ENCODE results near the gene H19. TPM values are rescaled to one million over a fixed set of nuclear protein-coding genes. Genes with fewer than 3 reads are reported as not detected.

The H19 gene
- 1,600 TPM for polyA plus RNA-seq (2013, experiment 1 of 2)
- polyA plus RNA-seq (2013, experiment 2 of 2), result 1,515 TPM

GRCh38 chr11:1997755-1998154 is at the start of gene H19:
TSS of gene H19 (minus strand) at chr11:1997842.
- DNase-seq, result no peak
- Histone ChIP-seq H2AK5ac (ENCODE audit: low read length, severe bottlenecking) (no peak within 1 kb of the TSS), H3K4me1 (ENCODE audit: control insufficient read depth, insufficient read depth, low read depth, low read length) (peaks cover 1% of the 10 kb centered on the region), H3K36me3 (ENCODE audit: control insufficient read depth in 1 of 2, insufficient read depth in 2 of 2, low read depth in 1 of 2, low read length in 2 of 2) (no peaks in the 10 kb centered on the region), H3K4me2 (ENCODE audit: low read length, poor library complexity, severe bottlenecking) (no peak within 1 kb of the TSS), H3K23ac (ENCODE audit: low read length in 2 of 2) (no peak within 1 kb of the TSS), H3K4ac (ENCODE audit: low read depth in 1 of 2, low read length in 2 of 2) (no peak within 1 kb of the TSS), H3K27ac (ENCODE audit: low read length, poor library complexity, severe bottlenecking) (no peak within 1 kb of the TSS), H3K14ac (ENCODE audit: low read length in 2 of 2) (no peak within 1 kb of the TSS), H3K4me3 (ENCODE audit: insufficient read depth in 1 of 2, low read depth in 1 of 2, low read length in 2 of 2) (no peak within 1 kb of the TSS), H4K91ac (ENCODE audit: low read length) (no peak within 1 kb of the TSS), H2BK120ac (ENCODE audit: low read depth, low read length) (no peak within 1 kb of the TSS), H2BK15ac (ENCODE audit: low read depth, poor library complexity, severe bottlenecking) (no peak within 1 kb of the TSS), H3K27me3 (ENCODE audit: control insufficient read depth in 1 of 2, insufficient read depth in 1 of 2, low read length in 2 of 2) (no peaks in the 10 kb centered on the region), H3K79me1 (replicated peaks; ENCODE audit: low read length, poor library complexity, severe bottlenecking) (no peaks in the 10 kb centered on the region), H3K18ac (ENCODE audit: low read depth in 1 of 2, low read length in 2 of 2) (no peak within 1 kb of the TSS), H2BK12ac (ENCODE audit: low read length in 2 of 2) (no peak within 1 kb of the TSS), H3K9ac (ENCODE audit: low read length) (no peak within 1 kb of the TSS), H2BK5ac (ENCODE audit: low read depth, low read length, poor library complexity, severe bottlenecking) (no peak within 1 kb of the TSS), H3K9me3 (ENCODE audit: control insufficient read depth, low read length) (no peaks in the 10 kb centered on the region), H4K8ac (ENCODE audit: low read length) (no peak within 1 kb of the TSS), H2AFZ (ENCODE audit: low read depth, low read length) (no peak within 1 kb of the TSS)
- WGBS, result no CpG with 5 or more reads among the region's 14 CpGs

- WGBS, result 69% methylated on average over 2 of the region's 2 CpGs
- H3K9me3 ChIP-seq (ENCODE audit: control insufficient read depth, low read length), result no peaks in the 10 kb centered on the region
- no peak overlapping the region for H3K23ac ChIP-seq (ENCODE audit: low read length in 2 of 2)
- no peak overlapping the region for H3K4ac ChIP-seq (ENCODE audit: low read depth in 1 of 2, low read length in 2 of 2)
- no peak overlapping the region for H3K4me2 ChIP-seq (ENCODE audit: low read length, poor library complexity, severe bottlenecking)
- no peak for DNase-seq
- H4K8ac ChIP-seq (ENCODE audit: low read length), result no peak overlapping the region
- no peak overlapping the region for H2AK5ac ChIP-seq (ENCODE audit: low read length, severe bottlenecking)
- no peaks in the 10 kb centered on the region for H3K4me1 ChIP-seq (ENCODE audit: control insufficient read depth, insufficient read depth, low read depth, low read length)
- H3K27ac ChIP-seq (ENCODE audit: low read length, poor library complexity, severe bottlenecking), result no peak overlapping the region
- no peak overlapping the region for H4K91ac ChIP-seq (ENCODE audit: low read length)
- H2BK12ac ChIP-seq (ENCODE audit: low read length in 2 of 2), result no peak overlapping the region
- no peaks in the 10 kb centered on the region for H3K36me3 ChIP-seq (ENCODE audit: control insufficient read depth in 1 of 2, insufficient read depth in 2 of 2, low read depth in 1 of 2, low read length in 2 of 2)
- H3K27me3 ChIP-seq (ENCODE audit: control insufficient read depth in 1 of 2, insufficient read depth in 1 of 2, low read length in 2 of 2), result peaks cover 0 to 23% of the 10 kb centered on the region in 2 experiments
- H3K14ac ChIP-seq (ENCODE audit: low read length in 2 of 2), result no peak overlapping the region
- no peak overlapping the region for H3K18ac ChIP-seq (ENCODE audit: low read depth in 1 of 2, low read length in 2 of 2)
- H2AFZ ChIP-seq (ENCODE audit: low read depth, low read length), result no peak overlapping the region
- no peak overlapping the region for H3K4me3 ChIP-seq (ENCODE audit: insufficient read depth in 1 of 2, low read depth in 1 of 2, low read length in 2 of 2)
- no peaks in the 10 kb centered on the region for H3K79me1 ChIP-seq (replicated peaks; ENCODE audit: low read length, poor library complexity, severe bottlenecking)
- H2BK5ac ChIP-seq (ENCODE audit: low read depth, low read length, poor library complexity, severe bottlenecking), result no peak overlapping the region
- no peak overlapping the region for H3K9ac ChIP-seq (ENCODE audit: low read length)
- no peak overlapping the region for H2BK120ac ChIP-seq (ENCODE audit: low read depth, low read length)
- no peak overlapping the region for H2BK15ac ChIP-seq (ENCODE audit: low read depth, poor library complexity, severe bottlenecking)
Measured at GRCh38 chr11:2041963-2042362, 44.3 kb upstream of the H19 start.

- Histone ChIP-seq H2BK5ac (ENCODE audit: low read depth, low read length, poor library complexity, severe bottlenecking) (no peak overlapping the region), H3K27ac (ENCODE audit: low read length, poor library complexity, severe bottlenecking) (no peak overlapping the region), H3K27me3 (ENCODE audit: control insufficient read depth in 1 of 2, insufficient read depth in 1 of 2, low read length in 2 of 2) (peaks cover 0 to 16% of the 10 kb centered on the region in 2 experiments), H4K8ac (ENCODE audit: low read length) (no peak overlapping the region), H2AK5ac (ENCODE audit: low read length, severe bottlenecking) (no peak overlapping the region), H3K4me2 (ENCODE audit: low read length, poor library complexity, severe bottlenecking) (no peak overlapping the region), H3K14ac (ENCODE audit: low read length in 2 of 2) (no peak overlapping the region), H2AFZ (ENCODE audit: low read depth, low read length) (no peak overlapping the region), H2BK15ac (ENCODE audit: low read depth, poor library complexity, severe bottlenecking) (no peak overlapping the region), H3K4ac (ENCODE audit: low read depth in 1 of 2, low read length in 2 of 2) (no peak overlapping the region), H2BK12ac (ENCODE audit: low read length in 2 of 2) (no peak overlapping the region), H3K9me3 (ENCODE audit: control insufficient read depth, low read length) (no peaks in the 10 kb centered on the region), H3K4me1 (ENCODE audit: control insufficient read depth, insufficient read depth, low read depth, low read length) (no peaks in the 10 kb centered on the region), H3K4me3 (ENCODE audit: insufficient read depth in 1 of 2, low read depth in 1 of 2, low read length in 2 of 2) (no peak overlapping the region), H2BK120ac (ENCODE audit: low read depth, low read length) (no peak overlapping the region), H3K18ac (ENCODE audit: low read depth in 1 of 2, low read length in 2 of 2) (no peak overlapping the region), H3K23ac (ENCODE audit: low read length in 2 of 2) (no peak overlapping the region), H3K79me1 (replicated peaks; ENCODE audit: low read length, poor library complexity, severe bottlenecking) (no peaks in the 10 kb centered on the region), H3K9ac (ENCODE audit: low read length) (no peak overlapping the region), H3K36me3 (ENCODE audit: control insufficient read depth in 1 of 2, insufficient read depth in 2 of 2, low read depth in 1 of 2, low read length in 2 of 2) (no peaks in the 10 kb centered on the region), H4K91ac (ENCODE audit: low read length) (no peak overlapping the region)
- DNase-seq, result no peak
- WGBS, result no CpG with 5 or more reads among the region's 7 CpGs
Measured at GRCh38 chr11:2041153-2041552, 43.5 kb upstream of the H19 start.

GRCh38 chr11:2039198-2039759 is 41.6 kb upstream of the H19 start:
- H3K18ac ChIP-seq (ENCODE audit: low read depth in 1 of 2, low read length in 2 of 2), result no peak overlapping the region
- H2BK15ac ChIP-seq (ENCODE audit: low read depth, poor library complexity, severe bottlenecking), result no peak overlapping the region
- no peak overlapping the region for H3K4ac ChIP-seq (ENCODE audit: low read depth in 1 of 2, low read length in 2 of 2)
- no peak overlapping the region for H3K9ac ChIP-seq (ENCODE audit: low read length)
- H3K4me3 ChIP-seq (ENCODE audit: insufficient read depth in 1 of 2, low read depth in 1 of 2, low read length in 2 of 2), result no peak overlapping the region
- no peak overlapping the region for H3K27ac ChIP-seq (ENCODE audit: low read length, poor library complexity, severe bottlenecking)
- no peak overlapping the region for H3K23ac ChIP-seq (ENCODE audit: low read length in 2 of 2)
- no peak overlapping the region for H2BK5ac ChIP-seq (ENCODE audit: low read depth, low read length, poor library complexity, severe bottlenecking)
- no peaks in the 10 kb centered on the region for H3K36me3 ChIP-seq (ENCODE audit: control insufficient read depth in 1 of 2, insufficient read depth in 2 of 2, low read depth in 1 of 2, low read length in 2 of 2)
- H2BK120ac ChIP-seq (ENCODE audit: low read depth, low read length), result no peak overlapping the region
- H3K27me3 ChIP-seq (ENCODE audit: control insufficient read depth in 1 of 2, insufficient read depth in 1 of 2, low read length in 2 of 2), result peaks cover 0 to 6% of the 10 kb centered on the region in 2 experiments
- H3K4me1 ChIP-seq (ENCODE audit: control insufficient read depth, insufficient read depth, low read depth, low read length), result no peaks in the 10 kb centered on the region
- no peak for DNase-seq
- no peak overlapping the region for H2AK5ac ChIP-seq (ENCODE audit: low read length, severe bottlenecking)
- H2AFZ ChIP-seq (ENCODE audit: low read depth, low read length), result no peak overlapping the region
- H4K91ac ChIP-seq (ENCODE audit: low read length), result no peak overlapping the region
- no peak overlapping the region for H4K8ac ChIP-seq (ENCODE audit: low read length)
- H3K9me3 ChIP-seq (ENCODE audit: control insufficient read depth, low read length), result no peaks in the 10 kb centered on the region
- H3K14ac ChIP-seq (ENCODE audit: low read length in 2 of 2), result no peak overlapping the region
- H3K79me1 ChIP-seq (replicated peaks; ENCODE audit: low read length, poor library complexity, severe bottlenecking), result no peaks in the 10 kb centered on the region
- no peak overlapping the region for H2BK12ac ChIP-seq (ENCODE audit: low read length in 2 of 2)
- no peak overlapping the region for H3K4me2 ChIP-seq (ENCODE audit: low read length, poor library complexity, severe bottlenecking)
- WGBS, result no CpG with 5 or more reads among the region's 20 CpGs

Data from mesenchymal stem cell (in vitro differentiated cells and primary cell).